GM12878 (cell line): Measurements from ENCODE around the gene NFKBIB. TPM values are rescaled to one million over a fixed set of nuclear protein-coding genes. Genes with fewer than 3 reads are reported as not detected.
A peak's percentile ranks its signal among the peaks of the same experiment; 100 is the strongest.

Experiments used
- ASH2L ChIP-seq: fragments of 300-600, 200-600 bp; sonication (generic); IDR thresholded peaks from 2 replicates; pipeline ENCODE4 v1.6.1; 2017; ENCODE audit warnings: low read depth, mild to moderate bottlenecking, borderline replicate concordance
- EGR1 ChIP-seq, 2 experiments: IDR thresholded peaks; 1 replicate in 1 of 2; 2 replicates in 1 of 2; pipeline ENCODE4 v1.6.1; 2011 to 2012; ENCODE audit warnings: low read depth in 2 of 2, low read length in 2 of 2, borderline replicate concordance in 1 of 2, mild to moderate bottlenecking in 1 of 2, moderate library complexity in 1 of 2
- KDM1A ChIP-seq: fragments of 200-600 bp; sonication (generic); IDR thresholded peaks from 2 replicates; pipeline ENCODE4 v1.6.1; 2016; ENCODE audit warnings: borderline replicate concordance
- KLF5 ChIP-seq: fragments of 450-650 bp; IDR thresholded peaks from 2 replicates; pipeline ENCODE4 v1.6.1; 2014; ENCODE audit warnings: mild to moderate bottlenecking; ENCODE audit not compliant: partially characterized antibody
- MYC ChIP-seq: IDR thresholded peaks from 2 replicates; pipeline ENCODE4 v1.6.1; 2011; ENCODE audit warnings: mild to moderate bottlenecking, low read length, moderate library complexity, inconsistent platforms; ENCODE audit not compliant: insufficient read depth, insufficient replicate concordance, insufficient read length, severe bottlenecking
- PAX5 ChIP-seq: IDR thresholded peaks from 2 replicates; pipeline ENCODE4 v1.6.1; 2011; ENCODE audit warnings: low read depth, low read length, borderline replicate concordance
- RAD51 ChIP-seq: fragments of 450-650 bp; IDR thresholded peaks from 2 replicates; pipeline ENCODE4 v1.6.1; 2016; ENCODE audit warnings: moderate library complexity, mild to moderate bottlenecking, inconsistent platforms
- RUNX3 ChIP-seq: IDR thresholded peaks from 2 replicates; pipeline ENCODE4 v1.6.1; 2012; ENCODE audit warnings: low read length, inconsistent platforms
- STAT1 ChIP-seq: fragments of 450-650 bp; conservative IDR thresholded peaks from 2 replicates; pipeline ENCODE4 v1.6.1; 2014; ENCODE audit warnings: antibody characterized with exemption, mild to moderate bottlenecking
- TBL1XR1 ChIP-seq: IDR thresholded peaks from 2 replicates; pipeline ENCODE4 v1.6.1; 2012; ENCODE audit warnings: low read depth, low read length, improper control_type of control experiment
- USF1 ChIP-seq: IDR thresholded peaks from 2 replicates; pipeline ENCODE4 v1.6.1; 2011; ENCODE audit warnings: borderline replicate concordance, low read depth, mild to moderate bottlenecking, moderate library complexity, mixed read lengths, low read length; ENCODE audit not compliant: insufficient read depth; ENCODE audit errors: extremely low read length
- ZBTB40 ChIP-seq: fragments of 450-650 bp; IDR thresholded peaks from 2 replicates; pipeline ENCODE4 v1.6.1; 2016; ENCODE audit warnings: mild to moderate bottlenecking, moderate library complexity, borderline replicate concordance
- ZNF592 ChIP-seq: fragments of 450-650 bp; IDR thresholded peaks from 2 replicates; pipeline ENCODE4 v1.6.1; 2017; ENCODE audit warnings: mild to moderate bottlenecking, moderate library complexity
- ZNF687 ChIP-seq: fragments of 450-650 bp; IDR thresholded peaks from 2 replicates; pipeline ENCODE4 v1.6.1; 2017; ENCODE audit warnings: mild to moderate bottlenecking, moderate library complexity
- polyA plus RNA-seq, 11 experiments: library from polyadenylated mRNA; depleted of rRNA in 4 of 11; unstranded in 6 of 11; stranded (reverse) in 5 of 11; fragments of >200 nt; fragmentation: Nextera tagmentation in 4 of 11; fragmentation: Illumina TruSeq in 1 of 11; extraction: Ambion mirVana in 4 of 11; extraction: Trizol in 1 of 11; gene quantifications; 1 replicate in 1 of 11; 2 replicates in 10 of 11; pipeline versions ENCODE4 v1.2.1 to v1.2.3, GENCODE V29; 2011 to 2016; ENCODE audit warnings: inconsistent platforms in 2 of 11, missing spikeins in 2 of 11, low read depth in 1 of 11
- total RNA-seq, 4 experiments: library from RNA; depleted of rRNA in 3 of 4; stranded (reverse); fragments of >200 nt in 3 of 4; fragmentation: Illumina TruSeq in 1 of 4; extraction: Trizol in 1 of 4; gene quantifications; 2 replicates each; pipeline versions ENCODE4 v1.2.1 to v1.2.3, GENCODE V29; 2013 to 2021

NFKBIB gene
- total and polyA plus RNA-seq, 10 of the 15 experiments (the other 5 are each of a cell fraction or from before 2014, with no cell fraction given), result 1.2 to 60.9 (median 31.0) TPM

- 0 out of 2 replicates have a peak, but pooled peaks have one; percentile 28 for TF ChIP-seq ZNF687
- peak; percentile 94; the same call in 1 of the 2 replicates for TF ChIP-seq ASH2L
- TF ChIP-seq EGR1 (IDR thresholded peaks at IDR 0.05; ENCODE audit: borderline replicate concordance in 1 of 2, low read depth in 2 of 2, low read length in 2 of 2), result 0 out of 3 replicates have a peak, but pooled peaks of 1 of the 2 experiments have one; percentile 29
- TF ChIP-seq PAX5, result no peak
- no peak for TF ChIP-seq RAD51
- TF ChIP-seq ZNF592, result no peak; the same call in 1 of the 2 replicates
- TF ChIP-seq KDM1A, result no peak
- TF ChIP-seq TBL1XR1, result no peak
- TF ChIP-seq KLF5, result peak; percentile 64
- TF ChIP-seq RUNX3, result peak; percentile 31; the same call in 1 of the 2 replicates
- no peak for TF ChIP-seq ZBTB40
- no peak for TF ChIP-seq MYC
- TF ChIP-seq STAT1, result 0 out of 2 replicates have a peak, but pooled peaks have one; percentile 14
- no peak for TF ChIP-seq USF1
Measured at GRCh38 chr19:38929929-38930775, 30.4 kb downstream of the NFKBIB start, which contains the start of gene SARS2 (continued).
